Liver (tissue), 3 donors: ENCODE results near the gene GRAP2.
"Not testable (repeated sequence)": the region's sequence is repeated elsewhere in the genome, so short reads cannot be mapped to it uniquely, and the experiment has no call there.

ENCODE experiments used
- EGR1 ChIP-seq, 2 donors: IDR thresholded peaks; 2 replicates each; pipeline ENCODE4 v1.6.1; 2016 to 2018; ENCODE audit warnings: antibody characterized with exemption in 2 of 2, low read depth in 2 of 2
- HNF4A ChIP-seq, 2 donors: conservative IDR thresholded peaks; 2 replicates each; pipeline ENCODE4 v1.6.1; 2016; ENCODE audit warnings: antibody characterized with exemption in 2 of 2, mild to moderate bottlenecking in 2 of 2
- JUND ChIP-seq, 2 donors: IDR thresholded peaks; 2 replicates each; pipeline ENCODE4 v1.6.1; 2016; ENCODE audit warnings: antibody characterized with exemption in 2 of 2
- SP1 ChIP-seq: IDR thresholded peaks from 2 replicates; pipeline ENCODE4 v1.6.1; 2018; ENCODE audit warnings: antibody characterized with exemption, mild to moderate bottlenecking
- YY1 ChIP-seq: IDR thresholded peaks from 2 replicates; pipeline ENCODE4 v1.6.1; 2016; ENCODE audit warnings: antibody characterized with exemption, mild to moderate bottlenecking
- TF ChIP-seq, protein P1 (sequence below): fragments of 150-350 bp; IDR thresholded peaks from 2 replicates; pipeline ENCODE4 v1.5.1; 2017; ENCODE audit warnings: improper control_type of control experiment, low read depth, low read length; ENCODE audit not compliant: missing input control
- TF ChIP-seq, protein P2 (sequence below): IDR thresholded peaks from 2 replicates; pipeline ENCODE4 v1.6.1; 2016; ENCODE audit warnings: antibody characterized with exemption
- TF ChIP-seq, protein P3 (sequence below): IDR thresholded peaks from 2 replicates; pipeline ENCODE4 v1.6.1; 2016; ENCODE audit warnings: antibody characterized with exemption, mild to moderate bottlenecking
- donor health status: healthy.
- donor health status: healthy.

DNA sequence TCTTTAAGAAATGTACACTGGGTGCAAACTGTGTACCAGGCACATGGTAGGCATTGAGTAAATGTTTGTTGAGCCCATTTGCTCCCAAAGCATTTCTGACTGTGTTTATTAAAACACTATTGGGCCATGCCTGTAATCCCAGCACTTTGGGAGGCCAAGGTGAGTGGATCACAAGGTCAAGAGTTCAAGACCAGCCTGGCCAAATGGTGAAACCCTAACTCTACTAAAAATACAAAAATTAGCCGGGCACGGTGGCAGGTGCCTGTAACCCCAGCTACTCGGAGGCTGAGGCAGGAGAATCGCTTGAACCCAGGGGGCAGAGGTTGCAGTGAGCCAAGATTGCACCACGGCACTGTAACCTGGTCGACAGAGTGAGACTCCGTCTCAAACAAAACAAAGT is 92.0 kb downstream of the GRAP2 start:
- TF ChIP-seq, protein P1, sequence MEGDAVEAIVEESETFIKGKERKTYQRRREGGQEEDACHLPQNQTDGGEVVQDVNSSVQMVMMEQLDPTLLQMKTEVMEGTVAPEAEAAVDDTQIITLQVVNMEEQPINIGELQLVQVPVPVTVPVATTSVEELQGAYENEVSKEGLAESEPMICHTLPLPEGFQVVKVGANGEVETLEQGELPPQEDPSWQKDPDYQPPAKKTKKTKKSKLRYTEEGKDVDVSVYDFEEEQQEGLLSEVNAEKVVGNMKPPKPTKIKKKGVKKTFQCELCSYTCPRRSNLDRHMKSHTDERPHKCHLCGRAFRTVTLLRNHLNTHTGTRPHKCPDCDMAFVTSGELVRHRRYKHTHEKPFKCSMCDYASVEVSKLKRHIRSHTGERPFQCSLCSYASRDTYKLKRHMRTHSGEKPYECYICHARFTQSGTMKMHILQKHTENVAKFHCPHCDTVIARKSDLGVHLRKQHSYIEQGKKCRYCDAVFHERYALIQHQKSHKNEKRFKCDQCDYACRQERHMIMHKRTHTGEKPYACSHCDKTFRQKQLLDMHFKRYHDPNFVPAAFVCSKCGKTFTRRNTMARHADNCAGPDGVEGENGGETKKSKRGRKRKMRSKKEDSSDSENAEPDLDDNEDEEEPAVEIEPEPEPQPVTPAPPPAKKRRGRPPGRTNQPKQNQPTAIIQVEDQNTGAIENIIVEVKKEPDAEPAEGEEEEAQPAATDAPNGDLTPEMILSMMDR: not testable (repeated sequence)
- TF ChIP-seq SP1 (peak; percentile 75), YY1 (peak; percentile 22), HNF4A (conservative IDR thresholded peaks at IDR 0.05) (peak; percentile 64 to 84)
- TF ChIP-seq, protein P2, sequence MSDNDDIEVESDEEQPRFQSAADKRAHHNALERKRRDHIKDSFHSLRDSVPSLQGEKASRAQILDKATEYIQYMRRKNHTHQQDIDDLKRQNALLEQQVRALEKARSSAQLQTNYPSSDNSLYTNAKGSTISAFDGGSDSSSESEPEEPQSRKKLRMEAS: peak; percentile 22
- not testable (repeated sequence) for TF ChIP-seq JUND (IDR thresholded peaks at IDR 0.05); EGR1 (IDR thresholded peaks at IDR 0.05; ENCODE audit: low read depth in 2 of 2)
- TF ChIP-seq, protein P3, sequence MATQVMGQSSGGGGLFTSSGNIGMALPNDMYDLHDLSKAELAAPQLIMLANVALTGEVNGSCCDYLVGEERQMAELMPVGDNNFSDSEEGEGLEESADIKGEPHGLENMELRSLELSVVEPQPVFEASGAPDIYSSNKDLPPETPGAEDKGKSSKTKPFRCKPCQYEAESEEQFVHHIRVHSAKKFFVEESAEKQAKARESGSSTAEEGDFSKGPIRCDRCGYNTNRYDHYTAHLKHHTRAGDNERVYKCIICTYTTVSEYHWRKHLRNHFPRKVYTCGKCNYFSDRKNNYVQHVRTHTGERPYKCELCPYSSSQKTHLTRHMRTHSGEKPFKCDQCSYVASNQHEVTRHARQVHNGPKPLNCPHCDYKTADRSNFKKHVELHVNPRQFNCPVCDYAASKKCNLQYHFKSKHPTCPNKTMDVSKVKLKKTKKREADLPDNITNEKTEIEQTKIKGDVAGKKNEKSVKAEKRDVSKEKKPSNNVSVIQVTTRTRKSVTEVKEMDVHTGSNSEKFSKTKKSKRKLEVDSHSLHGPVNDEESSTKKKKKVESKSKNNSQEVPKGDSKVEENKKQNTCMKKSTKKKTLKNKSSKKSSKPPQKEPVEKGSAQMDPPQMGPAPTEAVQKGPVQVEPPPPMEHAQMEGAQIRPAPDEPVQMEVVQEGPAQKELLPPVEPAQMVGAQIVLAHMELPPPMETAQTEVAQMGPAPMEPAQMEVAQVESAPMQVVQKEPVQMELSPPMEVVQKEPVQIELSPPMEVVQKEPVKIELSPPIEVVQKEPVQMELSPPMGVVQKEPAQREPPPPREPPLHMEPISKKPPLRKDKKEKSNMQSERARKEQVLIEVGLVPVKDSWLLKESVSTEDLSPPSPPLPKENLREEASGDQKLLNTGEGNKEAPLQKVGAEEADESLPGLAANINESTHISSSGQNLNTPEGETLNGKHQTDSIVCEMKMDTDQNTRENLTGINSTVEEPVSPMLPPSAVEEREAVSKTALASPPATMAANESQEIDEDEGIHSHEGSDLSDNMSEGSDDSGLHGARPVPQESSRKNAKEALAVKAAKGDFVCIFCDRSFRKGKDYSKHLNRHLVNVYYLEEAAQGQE: not testable (repeated sequence)
